HG03064 (cell line): ENCODE data around the gene PTPRC.
A peak's percentile ranks its signal among the peaks of the same experiment; 100 is the strongest.

Experiments used
- ATAC-seq: cut with Tn5 transposase; IDR thresholded peaks from one replicate; pipeline ENCODE4 v1.9.1; 2021; ENCODE audit warnings: low read depth; ENCODE audit not compliant: unreplicated experiment

The PTPRC gene

GRCh38 chr1:198641501-198641900 is 2.7 kb downstream of the PTPRC start:
- peak; percentile 47 for ATAC-seq

DNA sequence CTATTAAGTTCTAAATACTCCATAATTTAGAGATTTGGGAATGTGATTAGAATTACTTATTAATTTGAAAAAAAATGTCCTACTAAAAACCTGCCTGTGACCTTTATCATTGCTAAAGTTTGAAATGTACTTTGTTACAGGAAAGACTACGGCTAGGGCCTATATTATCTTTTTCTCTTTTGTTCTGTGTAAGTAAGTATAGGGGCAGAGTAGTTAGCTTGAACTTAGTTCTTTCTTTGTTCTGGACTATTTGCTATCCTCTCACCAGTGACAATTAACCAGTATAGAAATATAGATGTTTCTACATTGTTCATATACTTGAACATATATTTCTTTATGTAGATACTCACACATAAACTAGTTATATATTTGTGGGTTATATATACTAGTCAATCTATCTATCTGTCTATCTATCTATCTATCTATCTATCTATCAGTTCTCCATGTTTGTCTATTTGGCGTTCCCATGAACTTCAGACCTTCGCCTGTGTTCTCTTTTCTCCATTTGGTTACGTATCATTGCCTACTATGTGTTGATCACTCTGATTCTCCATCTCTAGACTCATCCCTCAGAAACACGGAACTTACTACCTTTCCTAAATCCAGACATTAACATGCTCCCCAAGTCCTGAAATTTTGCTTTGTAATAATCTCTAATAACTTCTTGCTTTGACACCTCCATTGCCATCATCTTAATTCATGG is 3.3 kb downstream of the PTPRC start:
- no peak for ATAC-seq

DNA sequence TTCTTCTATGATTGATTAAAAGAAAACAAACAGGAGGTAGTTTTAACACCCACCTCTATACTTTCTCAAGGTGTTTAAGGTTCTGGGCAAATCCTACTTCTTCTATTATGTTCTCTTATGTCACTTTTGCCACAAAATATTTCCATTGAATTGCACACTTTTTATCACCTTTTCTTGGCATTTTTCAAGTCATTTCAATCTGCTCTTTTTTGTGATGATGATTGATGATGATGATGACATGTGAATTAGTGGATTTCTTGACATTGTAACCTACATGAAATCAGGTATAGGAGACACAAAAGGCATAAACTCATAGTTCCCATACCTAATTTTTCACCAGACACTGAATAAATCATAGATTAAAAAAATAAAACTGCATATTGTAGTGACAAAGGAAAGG is 4.1 kb downstream of the PTPRC start:
- no peak for ATAC-seq

GRCh38 chr1:198643808-198644207 is 5.0 kb downstream of the PTPRC start:
- no peak for ATAC-seq

DNA sequence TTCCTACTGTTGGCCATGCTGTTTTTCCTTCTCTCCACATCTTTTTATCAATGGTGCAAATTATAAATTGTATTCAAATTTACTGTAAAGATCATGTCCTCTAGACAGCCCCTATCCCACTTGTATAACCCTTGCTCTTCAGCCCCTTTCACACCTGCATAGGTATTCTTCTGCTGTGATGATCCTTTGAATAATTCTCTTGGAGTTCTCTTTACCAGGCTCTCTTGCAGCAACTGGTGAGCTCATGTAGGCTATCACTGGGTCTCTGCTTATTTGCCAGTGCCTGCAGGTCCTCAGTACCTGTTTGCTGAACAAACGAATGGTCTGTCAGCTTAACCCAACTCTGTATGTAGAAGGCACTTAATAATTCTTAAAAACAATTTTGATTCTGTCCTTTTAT is 8.2 kb downstream of the PTPRC start:
- no peak for ATAC-seq

GRCh38 chr1:198648592-198648991 is 9.8 kb downstream of the PTPRC start:
- ATAC-seq: no peak

DNA sequence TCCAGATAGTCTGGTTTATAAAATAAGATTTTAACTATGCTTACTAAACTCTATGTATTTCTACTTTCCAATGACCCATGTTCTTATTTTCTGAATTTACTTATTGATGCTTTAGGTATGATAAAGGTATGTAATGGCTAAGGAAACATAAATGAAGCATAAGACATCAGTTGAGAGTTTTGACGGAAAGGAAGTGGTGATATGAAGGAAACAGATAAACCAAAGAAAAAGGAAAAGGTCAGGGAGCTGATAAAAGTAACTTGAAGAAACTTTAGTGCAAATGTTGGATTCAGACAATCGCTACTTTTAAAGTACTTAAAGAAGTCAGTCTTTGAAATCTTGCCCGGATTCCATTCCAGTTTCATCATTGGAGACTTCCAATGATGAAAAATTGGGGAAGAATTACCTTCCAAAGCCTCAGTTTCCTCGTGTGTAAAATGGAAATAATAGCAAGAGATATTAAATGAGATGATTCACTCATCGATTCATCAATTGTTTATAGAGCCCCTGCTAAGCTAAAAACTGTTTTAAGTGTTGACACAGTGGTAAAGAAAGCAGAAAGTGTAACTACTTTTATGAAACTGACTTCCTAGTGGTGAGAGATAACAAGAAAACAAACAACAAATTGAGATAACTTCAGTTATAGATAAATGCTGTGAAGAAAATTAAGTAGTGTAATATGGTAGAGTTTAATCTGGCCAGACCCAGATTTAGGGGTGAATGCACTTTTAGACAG is 10.6 kb downstream of the PTPRC start:
- no peak for ATAC-seq

DNA sequence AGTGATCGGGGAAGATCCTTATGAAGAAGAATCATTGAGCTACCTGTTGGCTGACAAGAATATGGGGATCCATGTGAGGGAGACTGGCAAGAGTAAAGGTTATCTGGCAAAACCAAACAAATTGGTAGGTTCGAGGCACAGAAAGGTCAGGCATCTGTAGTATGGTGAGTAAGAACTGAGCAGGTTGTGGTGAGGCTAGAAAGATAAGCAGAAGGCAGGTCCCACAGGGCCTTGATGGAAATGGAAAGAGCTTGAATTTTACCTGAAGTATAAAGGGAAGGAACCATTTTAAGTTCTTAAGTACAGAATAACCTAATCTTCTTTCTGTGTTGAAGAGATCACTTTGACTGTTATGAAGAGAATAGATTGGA is 11.1 kb downstream of the PTPRC start:
- no peak for ATAC-seq

- ATAC-seq: no peak
Measured at GRCh38 chr1:198650506-198650905, 11.7 kb downstream of the PTPRC start.

- ATAC-seq: peak; percentile 45
Measured at GRCh38 chr1:198651650-198652400, 13.0 kb downstream of the PTPRC start.

- no peak for ATAC-seq
Measured at GRCh38 chr1:198653808-198654413, 15.1 kb downstream of the PTPRC start.

DNA sequence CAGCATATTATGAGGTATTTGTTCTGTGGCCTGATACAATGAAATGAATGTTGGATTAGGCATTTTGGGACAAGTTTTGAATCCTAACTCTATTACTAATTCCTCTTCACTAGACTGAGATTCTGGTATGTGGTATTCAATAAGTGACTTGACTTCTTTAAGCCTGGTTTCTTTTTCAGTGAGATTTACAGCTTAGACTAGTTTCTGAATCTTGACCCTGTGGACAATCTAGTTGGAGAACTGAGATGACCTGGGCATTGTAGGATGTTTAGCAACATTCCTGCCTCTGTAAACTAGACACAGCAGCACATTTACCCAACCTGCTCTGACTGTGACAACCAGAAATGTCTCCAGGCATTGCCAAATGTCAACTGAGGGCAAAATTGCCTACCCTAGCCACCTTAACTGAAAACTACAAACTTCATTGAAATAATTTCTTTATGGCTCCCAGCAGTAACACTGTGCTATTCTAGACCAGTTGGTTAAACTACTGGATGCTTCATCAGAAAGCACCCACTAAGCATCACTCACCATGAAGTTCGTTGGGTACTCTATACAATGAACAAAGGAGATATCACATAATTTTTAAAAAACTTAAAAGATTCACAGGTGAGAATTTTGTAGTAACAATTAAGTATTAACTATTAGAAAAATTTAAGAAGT is 16.8 kb downstream of the PTPRC start:
- no peak for ATAC-seq

- ATAC-seq: no peak
Measured at GRCh38 chr1:198656500-198656932, 17.7 kb downstream of the PTPRC start.

DNA sequence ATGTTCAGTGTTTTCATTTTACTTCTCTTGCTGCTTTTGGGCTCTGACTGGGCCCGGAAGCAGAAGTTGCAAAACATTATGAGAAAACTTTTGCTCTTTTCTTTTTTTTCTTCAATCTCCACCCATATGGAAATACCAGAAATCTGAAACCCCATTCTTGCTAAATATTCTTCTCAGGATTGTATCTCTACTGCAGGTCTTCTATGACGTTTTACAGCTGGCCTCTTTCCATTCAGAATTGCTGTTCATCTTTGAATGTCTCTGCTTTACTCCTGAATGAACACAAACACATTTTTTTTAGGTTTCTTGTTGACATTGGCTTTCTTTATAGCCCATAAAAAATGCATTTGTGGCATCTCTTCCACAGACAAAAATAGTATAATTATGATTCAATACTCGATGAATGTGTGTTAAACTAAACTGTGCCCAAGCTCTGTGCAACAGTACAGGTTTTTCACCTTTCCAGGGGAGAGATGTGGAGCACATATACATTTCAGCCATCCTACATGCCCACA is 18.8 kb downstream of the PTPRC start:
- ATAC-seq: no peak

DNA sequence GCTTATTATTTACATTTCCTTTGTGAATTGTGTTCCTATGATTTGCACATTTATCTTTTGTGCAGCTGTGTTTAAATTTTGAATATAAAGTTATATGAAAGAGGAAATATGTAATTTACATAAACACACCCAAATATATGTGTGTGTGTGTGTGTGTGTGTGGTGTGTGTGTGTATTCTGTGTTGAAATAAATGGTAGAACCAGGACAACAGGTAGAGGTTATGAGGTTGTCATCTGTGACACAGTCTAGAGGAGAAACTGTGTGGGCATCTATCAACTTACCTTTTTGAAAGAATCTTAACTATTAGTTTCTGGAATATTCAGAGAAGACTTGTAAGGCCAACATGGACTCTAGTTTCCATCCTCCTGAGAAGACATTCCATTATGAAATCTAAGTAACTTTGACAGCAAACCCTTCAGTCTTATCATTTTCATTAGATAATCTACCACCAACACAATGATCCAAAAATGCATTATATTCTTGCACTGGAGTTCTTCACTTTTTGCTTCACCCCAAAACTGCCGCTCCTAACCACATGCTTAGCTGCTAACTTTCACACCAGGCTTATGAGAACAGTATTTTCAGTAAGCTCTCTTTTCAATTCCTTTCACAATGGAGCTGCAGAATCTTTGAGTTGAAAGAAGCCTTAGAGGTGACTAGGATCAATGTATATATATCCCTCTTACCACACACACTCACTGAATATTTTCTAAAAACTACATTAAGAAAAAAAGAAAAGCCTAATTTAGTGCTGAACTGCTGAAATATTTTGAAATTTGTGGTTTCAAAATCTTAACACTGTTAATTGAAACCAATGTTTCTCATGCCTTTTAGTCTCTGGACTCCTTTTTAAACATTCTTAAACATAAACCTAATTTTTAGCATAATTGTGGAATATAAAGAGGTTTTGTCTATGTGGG is 21.8 kb downstream of the PTPRC start:
- ATAC-seq: peak; percentile 63

GRCh38 chr1:198662821-198663220 is 24.0 kb downstream of the PTPRC start:
- no peak for ATAC-seq

GRCh38 chr1:198664068-198664788 is 25.4 kb downstream of the PTPRC start:
- no peak for ATAC-seq

DNA sequence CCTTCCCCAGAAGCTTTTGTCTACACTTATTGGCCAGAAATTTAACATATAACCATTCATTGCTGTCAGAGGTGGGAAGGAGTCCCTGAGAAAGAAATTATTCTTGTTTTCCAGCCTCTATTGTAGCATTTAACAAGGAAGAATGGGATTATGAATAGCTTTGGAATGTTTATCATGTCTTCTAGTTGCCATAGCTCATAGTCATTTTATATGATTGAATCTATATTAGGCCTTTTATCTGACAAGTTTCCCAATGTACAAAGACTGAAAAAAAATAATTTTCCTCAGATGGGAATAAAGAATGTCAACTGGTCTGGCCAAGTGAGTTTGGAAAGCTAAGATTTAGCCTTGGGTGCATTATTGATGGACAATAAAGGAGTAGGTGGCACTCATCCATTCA is 28.3 kb downstream of the PTPRC start:
- no peak for ATAC-seq

DNA sequence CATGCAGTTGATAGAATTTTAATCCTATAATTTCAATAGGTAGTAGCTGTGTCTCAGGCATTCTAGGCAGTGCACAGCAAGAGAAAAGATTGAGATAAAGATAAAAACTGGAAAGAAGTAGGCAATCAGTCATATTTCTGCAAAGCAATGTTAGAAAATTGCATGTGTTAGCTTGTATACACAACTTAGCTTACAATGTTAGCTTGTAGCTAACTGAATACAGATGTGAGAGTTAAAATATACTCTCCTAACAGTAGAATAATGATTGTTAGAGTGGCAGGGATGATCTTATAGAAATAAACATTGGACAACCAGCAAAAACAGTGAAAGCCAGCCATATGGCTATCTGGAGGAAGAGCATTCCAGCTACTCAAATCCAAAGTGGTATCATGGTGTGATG is 29.0 kb downstream of the PTPRC start:
- ATAC-seq: no peak
